Measurements from ENCODE around the gene SLC36A1.
A peak's percentile ranks its signal among the peaks of the same experiment; 100 is the strongest.

Gene SLC36A1

DNA sequence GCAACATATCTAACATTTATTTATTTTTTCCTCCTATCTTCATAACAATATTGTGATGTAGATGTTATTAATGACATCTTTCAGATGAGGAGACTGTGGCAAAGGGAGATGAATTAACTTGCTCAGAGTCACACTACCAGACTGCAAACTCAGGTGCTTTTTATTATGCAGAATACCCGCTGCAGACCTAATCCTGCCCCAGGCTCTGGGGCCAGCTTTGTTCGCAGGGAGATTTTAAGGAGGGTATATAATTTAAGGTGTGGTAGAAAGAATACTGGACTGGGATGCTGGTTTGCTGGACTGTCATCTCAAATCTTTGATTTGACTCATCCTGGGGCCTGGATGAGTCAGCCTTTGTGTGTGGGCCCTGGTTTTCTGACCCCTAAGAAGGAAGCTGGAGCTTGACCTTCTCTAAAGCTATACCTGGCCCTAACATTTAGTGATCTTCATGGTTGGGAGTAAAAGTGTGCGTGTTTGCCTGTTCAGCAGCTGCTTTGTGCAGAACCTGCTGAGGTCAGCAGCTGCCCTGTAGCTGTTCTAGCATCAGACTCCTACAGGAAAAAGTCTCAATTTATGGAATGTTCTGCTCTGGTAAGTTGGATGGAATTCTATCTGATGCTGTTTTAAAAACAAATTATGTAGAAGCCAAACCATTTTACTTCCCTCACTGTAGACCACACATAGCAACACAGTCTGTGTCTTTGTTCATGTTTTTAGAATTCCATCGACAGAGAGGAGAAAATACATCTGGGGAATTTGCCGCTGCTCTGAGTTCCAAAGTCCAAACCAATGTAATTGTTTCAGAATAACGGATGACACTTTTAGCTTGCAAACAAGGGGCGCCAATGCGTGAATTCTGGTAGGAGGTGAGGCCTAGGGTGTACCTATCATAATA, 4.5 kb downstream of the SLC36A1 start:
- peak; percentile 50 for DNase-seq (ENCODE audit: low spot score)

DNA sequence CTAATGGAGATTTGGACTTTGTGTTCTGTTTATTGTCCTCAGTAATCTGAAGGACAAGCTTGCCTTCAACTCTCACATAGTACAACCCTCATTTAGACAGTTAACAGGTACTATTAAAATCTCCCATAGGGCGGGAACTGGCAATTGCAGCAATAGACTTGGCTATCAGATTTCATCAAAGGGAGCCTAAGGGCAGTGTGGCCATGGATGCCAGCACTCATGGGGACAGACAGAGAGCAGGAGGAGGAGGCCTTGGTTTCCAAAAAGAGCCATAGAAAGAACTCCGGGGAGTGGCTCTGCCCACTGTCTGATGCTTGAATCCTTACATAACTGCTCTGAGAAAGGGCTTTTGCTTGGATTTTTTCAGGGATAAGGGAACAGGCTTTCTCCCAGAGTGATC, 6.8 kb downstream of the SLC36A1 start:
- DNase-seq (ENCODE audit: low spot score): no peak

DNA sequence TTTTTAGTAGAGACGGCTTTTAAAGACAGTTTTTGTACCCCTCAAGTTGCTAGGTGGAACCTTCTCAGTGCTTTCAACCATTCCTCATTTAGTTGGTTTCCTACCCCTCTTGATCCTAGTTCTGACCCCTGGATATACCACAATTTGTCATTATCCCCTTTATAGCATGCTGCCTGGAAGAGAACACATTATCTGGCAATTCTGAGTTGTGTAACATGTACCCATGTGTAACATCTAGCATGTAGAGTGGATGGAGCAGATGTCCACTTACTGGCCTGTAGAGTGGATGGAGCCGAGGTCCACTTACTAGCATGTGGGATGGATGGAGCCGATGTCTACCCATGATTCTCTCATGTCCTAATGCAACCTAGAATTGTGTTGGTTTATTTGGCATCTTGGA, 7.5 kb downstream of the SLC36A1 start:
- DNase-seq (ENCODE audit: low spot score): no peak

DNA sequence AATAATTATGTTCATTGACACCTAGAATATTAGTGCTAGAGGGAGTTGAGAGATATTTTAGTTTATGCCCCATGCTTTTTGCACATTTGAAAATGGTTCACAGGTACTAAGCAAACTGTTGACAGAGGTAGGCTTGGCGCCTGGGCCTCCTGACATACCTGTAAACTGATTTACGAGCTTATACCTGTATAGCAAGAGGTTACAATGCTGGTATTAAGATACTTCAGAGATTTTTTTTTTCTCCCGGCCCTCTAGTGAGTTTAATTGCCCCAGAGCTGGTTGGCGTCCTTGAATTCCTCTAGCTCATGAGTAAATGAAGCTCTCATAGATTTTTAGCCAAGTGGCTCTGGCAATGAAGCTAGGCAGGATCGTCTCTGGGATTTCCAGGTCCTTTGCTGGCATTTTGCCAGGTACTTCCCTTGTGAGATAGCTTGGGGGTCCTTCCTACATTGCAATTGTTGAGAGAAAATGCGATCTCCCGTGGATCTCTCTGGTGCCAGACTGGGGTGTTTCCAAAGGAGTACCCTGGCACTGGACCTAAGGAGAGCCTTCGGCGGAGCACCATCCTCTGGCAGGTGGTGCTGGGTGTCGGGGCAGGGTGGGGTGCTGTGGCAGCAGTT, 9.0 kb downstream of the SLC36A1 start:
- peak; percentile 27 for DNase-seq (ENCODE audit: low spot score)

DNA sequence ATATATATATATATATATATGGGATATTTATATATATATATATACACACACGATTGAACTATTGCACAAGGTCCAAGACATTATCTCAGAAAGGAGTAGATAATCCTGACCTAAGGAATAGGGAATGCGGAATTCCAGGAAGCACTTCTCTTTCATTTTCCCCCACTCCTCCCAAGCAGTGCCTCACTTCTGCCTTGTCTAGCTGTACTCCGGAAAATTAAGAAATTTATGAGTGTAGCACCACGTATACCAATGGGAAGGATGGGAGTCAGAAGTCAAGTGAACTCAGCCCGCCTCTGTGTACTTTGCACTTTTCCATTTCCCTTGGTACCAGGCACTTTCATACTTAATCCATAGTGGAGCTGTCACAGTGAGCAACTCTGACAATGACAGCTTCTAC, 10.9 kb downstream of the SLC36A1 start:
- DNase-seq (ENCODE audit: low spot score): no peak

DNA sequence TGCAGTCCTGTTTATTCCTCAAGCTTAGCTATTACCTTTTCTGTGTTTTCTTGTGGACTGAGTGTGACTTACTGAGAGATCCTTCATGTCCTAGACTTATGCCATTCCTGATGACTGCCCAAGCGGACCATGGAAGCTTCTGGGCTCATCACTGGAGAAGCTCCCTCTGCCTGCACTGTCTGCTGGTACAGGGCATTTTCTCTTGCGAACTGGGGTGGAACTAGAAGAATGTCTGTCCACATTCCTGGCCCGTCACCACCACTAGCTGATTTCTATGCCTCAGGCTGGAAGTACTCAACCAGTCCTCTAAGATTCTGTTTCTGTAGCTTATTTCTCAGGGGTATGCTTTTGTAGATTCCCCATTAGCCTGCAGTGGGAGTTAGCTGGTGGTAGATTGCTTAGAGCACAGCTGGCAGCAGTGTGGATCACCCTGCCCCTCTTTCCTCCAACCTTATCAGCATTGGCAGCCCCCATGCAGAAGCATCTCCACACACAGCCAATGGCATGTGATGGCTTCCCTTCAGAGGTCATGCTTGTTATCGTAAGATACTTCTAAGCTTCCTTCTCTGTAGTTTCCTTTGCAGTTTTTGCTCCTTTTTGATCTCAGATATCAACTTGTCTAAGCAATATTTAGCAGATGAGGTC, 12.4 kb downstream of the SLC36A1 start:
- peak; percentile 48 for DNase-seq (ENCODE audit: low spot score)

DNA sequence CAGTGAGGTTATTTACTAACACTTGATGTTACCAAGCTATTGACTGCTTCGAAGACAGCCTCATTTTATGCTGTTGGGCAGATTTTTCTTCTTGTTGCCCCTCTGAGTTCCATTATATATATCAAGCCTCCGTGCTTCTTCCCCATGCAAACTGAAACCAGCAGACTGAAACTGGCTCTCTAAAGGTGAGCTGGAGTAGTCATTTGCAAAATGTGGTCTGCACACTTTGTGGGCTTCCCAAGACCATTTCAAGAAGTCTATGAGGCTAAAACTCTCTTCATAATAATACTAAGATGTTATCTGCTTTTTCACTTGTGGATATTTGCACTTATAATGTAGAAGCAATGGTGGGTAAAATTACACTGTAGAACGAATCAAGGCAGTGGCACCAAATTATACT, 13.9 kb downstream of the SLC36A1 start:
- DNase-seq (ENCODE audit: low spot score): no peak

DNA sequence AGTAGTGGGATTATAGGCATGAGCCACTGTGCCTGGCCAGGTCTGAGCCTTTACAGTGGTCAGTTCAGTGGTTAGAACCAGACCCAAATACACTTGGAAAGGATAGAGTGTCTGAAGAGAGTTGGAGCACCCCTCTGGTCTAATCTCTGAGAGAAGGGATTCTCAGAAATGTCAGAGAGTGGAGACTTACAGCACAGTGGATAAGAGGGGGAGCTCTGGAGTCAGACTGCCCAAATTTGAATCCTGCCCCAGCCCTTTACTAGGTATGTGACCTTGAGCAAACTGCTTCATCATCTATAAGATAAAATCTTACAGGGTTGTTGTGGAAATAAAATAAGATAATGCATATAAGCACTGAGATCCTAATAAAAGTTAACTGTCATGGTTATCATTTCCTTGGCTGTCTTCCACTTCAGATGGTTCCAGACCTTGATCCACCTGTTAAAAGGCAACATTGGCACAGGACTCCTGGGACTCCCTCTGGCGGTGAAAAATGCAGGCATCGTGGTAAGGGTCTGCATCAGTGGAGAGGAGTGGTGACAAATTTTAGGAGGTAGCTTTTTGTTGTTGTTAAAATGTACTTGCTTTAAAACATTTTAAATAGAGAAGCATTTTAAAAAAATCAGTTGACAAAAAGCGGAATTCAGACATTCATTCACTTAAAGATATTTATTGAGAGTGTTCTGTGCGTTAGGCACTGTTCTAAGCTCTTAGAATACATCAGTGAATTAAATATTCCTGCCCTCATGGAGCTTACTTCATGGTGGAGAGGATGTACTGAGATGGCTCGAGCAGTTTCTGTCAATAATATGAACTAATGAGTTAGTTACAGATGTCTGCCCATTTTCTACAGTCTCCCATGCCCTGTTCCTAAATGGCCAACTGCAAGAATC, 16.0 kb downstream of the SLC36A1 start:
- DNase-seq (ENCODE audit: low spot score): peak; percentile 69

DNA sequence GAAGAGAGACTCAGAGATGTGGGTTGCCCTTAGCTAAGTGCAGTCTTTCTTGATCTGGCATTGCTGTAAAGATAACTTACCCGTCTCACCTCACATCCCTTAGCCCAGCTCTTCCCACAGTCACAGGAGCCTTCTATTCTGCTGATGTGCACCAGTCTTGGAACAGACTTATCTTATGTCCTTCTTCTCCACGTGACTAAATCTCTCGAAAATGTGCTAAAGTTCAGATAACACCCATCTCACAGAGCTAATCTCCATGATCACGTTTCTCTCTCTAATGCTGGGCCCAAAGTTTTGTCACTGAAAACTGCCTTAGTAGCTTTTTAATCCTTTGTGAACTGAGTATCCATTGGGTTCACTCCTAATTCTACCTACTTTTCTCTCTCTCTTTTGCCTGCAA, 16.7 kb downstream of the SLC36A1 start:
- peak; percentile 72 for DNase-seq (ENCODE audit: low spot score)

DNA sequence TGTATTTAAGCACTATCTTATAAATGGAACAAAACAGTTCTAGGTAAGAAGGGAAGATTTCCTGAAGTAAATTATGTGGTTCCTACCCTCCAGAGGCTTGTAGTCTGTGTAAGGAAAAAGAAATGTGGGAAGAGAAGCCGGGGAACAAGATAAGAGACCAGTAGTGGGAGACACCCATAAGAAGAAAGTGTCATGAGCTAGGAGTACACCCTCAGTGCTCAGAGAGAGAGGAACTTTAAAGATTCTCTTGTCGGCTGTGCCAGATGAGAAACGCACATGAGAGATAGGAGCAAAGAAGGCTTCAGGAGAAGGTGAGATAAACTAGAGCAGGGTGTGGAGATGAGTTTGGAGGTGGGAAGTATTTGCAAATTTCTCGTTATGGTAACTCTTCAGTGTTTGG, 18.1 kb downstream of the SLC36A1 start:
- DNase-seq (ENCODE audit: low spot score): peak; percentile 81

DNA sequence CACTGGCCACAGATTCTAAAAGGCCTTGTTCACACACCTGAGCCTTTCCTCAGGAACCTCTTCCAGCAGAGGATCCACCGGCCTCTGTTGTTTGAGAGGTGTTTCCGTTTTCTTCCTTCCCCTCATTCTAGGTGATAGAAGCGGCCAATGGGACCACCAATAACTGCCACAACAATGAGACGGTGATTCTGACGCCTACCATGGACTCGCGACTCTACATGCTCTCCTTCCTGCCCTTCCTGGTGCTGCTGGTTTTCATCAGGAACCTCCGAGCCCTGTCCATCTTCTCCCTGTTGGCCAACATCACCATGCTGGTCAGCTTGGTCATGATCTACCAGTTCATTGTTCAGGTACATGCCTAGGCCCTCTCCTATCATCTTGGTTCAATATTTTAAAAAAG, 20.2 kb downstream of the SLC36A1 start:
- DNase-seq (ENCODE audit: low spot score): no peak

DNA sequence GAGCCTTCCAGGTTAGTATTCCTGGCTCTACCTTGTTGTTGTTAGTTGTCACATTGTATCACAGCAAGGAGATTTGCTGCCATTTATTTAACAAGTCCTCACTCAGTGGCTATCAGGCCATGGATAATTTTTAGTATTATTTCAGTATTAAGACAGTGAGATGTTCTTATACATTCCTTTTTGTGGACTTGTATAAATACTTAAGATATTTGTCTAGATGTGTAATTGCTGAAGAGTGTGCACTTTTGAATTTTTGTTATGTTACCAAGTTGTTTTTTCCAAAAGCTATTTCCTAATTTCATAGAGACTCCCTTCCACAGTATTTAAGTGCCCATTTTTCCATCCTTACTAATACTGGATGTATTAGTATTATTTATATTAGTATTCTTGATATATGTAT, 22.0 kb downstream of the SLC36A1 start:
- DNase-seq (ENCODE audit: low spot score): no peak

DNA sequence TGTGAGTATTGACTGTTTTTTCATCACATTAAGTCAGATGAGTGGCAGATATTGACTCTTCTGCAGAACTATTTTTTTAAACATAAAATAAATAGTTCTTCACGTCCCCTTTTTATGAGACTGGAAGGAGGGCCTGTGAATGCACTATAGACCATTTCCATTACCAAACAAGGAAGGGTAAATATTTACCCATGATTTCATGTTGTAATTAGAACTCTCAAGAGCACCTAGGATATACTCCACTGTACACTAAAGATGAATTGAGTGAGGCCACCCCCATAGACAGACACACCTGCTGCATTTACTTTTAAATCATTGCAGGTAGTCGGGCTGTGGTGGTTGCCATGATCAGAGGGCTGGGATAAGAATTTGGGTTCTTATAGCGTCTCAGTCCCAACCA, 22.6 kb downstream of the SLC36A1 start:
- DNase-seq (ENCODE audit: low spot score): no peak

DNA sequence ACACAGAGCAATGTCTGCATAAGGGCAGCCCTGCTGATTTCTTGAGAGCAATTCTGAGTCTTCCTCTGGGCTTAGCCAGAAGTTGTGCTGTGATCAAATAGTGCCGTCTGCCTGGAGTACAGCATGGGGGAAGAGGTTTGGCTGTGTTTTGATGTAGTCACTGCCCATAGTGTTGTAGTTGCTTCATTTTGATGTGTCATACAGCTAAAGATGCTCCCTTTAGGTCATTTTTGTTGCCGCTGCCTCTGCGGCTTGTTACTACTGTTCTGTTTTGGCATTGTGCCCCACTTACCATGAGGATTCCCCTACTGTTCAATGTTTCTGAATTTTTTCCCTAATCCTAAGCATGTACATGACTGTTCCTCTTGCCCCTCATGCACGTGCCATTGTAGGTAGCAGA, 23.0 kb downstream of the SLC36A1 start:
- DNase-seq (ENCODE audit: low spot score): no peak

DNA sequence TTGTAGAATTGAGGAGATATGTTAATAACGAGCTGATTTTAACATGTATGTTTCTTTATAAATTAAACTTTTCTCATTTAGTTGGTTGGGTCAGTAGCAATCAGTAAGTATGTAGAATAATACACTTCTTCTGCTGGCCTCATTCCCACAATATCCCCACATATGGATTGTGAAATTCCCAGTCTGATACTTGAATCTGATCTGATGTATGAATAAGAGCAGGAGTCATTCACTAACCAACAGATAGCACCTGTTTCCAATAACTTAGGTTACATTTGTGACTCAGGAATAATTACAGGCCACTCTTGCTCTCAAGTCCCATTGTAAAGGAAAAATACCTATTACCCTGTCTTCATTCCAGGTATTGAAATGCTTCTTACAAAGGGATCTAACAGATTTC, 23.9 kb downstream of the SLC36A1 start:
- no peak for DNase-seq (ENCODE audit: low spot score)

DNA sequence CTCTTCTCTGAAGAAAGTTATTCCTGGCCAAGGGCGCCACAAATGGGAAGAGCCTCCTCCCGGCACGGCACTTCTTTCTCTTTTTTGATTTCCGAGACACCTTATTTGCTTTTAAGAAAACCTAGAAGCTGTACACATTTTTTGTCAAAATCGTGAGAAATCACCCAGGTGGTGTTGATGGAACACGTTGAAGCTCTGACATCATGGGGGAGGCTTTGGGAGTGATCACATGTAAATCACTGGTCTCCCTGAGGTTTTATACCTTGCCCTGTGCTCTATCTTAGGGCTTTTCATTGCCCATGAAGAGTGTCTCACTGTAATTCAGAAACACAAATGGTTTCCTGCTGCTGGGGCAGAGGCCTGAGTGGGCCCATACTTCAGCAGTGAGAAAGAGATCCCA, 27.4 kb downstream of the SLC36A1 start:
- DNase-seq (ENCODE audit: low spot score): no peak

DNA sequence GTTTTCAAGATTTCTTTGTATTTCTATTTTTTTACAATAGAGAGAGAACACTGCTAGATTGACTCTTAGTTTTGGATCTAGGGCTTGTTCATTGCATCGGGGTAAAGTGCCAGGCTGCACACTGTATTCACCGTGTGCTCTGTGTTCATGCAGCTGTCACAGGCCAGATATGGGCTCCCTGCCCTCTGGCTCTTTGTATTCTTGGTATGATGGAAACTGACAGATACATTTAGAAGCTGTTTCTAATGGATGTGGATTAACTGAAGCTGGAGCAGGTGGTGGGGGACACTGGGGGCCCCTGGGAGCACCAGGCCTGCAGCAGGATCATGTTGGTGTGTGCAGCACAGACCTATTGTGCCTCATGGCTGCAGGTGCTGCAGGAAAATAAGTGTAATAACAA, 28.0 kb downstream of the SLC36A1 start:
- DNase-seq (ENCODE audit: low spot score): no peak

DNA sequence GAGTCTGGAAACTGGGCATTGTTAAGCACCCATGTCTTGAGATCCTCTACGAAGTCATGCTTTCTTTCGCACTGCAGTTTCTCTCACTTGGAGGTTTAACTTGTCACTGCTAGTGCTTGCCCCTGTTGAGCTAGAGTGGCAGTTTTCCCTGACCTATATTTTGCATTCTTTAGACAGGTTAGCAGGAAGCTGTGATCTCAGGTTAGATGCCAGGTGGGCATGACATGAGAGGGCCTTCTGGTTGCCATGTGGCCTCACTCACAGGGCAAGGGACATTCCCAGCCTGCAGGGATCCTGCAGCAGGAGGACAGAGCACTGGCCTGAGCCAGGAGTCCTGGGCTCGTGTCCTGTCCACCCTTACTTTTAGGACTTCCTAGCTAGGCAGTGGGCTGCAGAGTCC, 28.6 kb downstream of the SLC36A1 start:
- no peak for DNase-seq (ENCODE audit: low spot score)

DNA sequence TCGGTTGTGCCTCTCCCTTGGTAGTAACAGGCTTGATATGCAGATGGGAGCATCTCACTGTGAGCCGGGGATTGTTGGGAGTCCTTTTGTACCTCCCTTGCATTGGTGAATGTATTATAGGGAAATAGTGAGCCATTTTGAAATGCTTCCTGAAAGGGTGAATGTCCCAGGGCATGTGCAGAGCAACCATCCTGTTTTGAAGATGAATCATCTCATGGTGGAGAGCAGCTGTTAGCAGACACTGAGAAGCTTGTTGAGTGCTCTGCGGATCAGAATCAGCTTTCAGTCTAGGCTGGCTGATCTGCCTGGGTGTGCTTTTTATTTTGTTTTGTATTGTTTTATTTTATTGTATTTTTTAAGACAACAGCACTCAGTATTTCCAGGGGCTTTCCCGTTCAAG, 29.7 kb downstream of the SLC36A1 start:
- DNase-seq (ENCODE audit: low spot score): no peak

DNA sequence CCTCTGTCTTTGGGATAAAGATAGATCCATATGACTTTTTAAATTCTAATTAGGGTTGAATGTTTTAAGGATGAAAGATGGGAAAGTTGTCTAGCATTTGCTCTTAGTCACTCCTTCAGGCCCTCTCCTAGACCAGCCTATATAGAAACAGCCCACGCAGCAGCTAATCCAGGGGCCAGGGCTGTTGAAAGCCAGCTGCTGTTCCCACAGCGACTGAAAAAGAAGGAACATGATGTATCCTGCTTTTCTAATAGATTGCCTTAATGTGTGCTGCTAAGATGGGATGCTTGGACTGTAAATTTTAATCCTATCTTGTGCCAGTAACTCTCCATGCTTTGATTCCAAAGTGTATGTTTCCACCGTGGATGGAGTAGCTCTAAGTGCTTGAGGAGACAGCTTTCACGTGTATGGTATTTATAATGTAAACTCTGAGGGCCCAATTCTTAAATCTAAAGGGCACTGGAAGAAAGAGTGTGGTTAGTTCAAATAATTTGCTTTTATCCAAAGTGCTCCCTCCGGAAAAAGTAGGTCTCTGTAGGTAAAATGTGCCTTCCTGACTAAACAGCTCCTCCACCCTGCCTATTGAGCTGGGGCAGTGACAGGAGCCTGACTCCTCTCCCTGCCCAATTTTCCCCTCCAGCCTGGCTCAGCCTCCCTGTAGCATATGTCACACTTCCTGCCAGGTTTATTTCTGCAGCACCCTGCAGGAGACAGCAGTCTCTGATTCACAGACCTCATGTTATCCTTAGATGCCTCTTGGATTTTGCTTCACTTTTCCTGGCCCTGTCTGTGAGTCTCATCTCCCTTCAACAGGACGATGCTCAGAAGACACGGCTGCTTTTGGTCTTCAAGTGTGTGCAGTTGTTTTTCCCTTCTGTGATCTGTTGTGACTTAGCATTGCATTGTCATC, 33.2 kb downstream of the SLC36A1 start:
- no peak for DNase-seq (ENCODE audit: low spot score)

DNA sequence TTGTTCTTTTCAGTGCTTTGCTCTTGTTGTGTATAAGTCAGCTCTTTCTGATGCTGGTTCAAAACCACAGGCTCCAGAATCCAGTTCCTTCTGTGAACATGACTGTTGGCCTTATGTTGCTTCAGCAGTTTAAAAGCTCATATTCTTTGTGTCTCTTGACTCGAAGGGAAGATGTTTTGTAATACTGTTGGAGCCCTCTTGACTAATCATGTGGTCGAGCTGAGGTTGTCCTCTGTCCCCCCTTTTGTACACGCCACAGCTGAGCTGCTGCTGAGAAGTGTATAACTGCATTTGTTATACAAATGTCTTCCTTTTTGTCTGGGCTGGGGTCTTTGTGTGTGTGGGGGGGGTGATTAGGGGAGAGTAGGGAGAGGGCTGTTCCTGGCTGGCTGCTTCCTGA, 35.8 kb downstream of the SLC36A1 start:
- no peak for DNase-seq (ENCODE audit: low spot score)

Measured in hematopoietic multipotent progenitor cell treated with erythropoietin and hydrocortisone succinate and interleukin-3 and kit ligand, for 17 days (in vitro differentiated cells).